ENCODE results near the gene CEACAM18. TPM values are rescaled to one million over a fixed set of nuclear protein-coding genes. Genes with fewer than 3 reads are reported as not detected.

The CEACAM18 gene
- total and polyA plus RNA-seq, 2 donors (not counting 1 experiment from before 2014, with no cell fraction given) = not detected

- POLR2A ChIA-PET = no interaction called here
- no peak overlapping the region for H3K4me3 ChIP-seq (ENCODE audit: control extremely low read depth in 1 of 5, extremely low read depth in 1 of 5, insufficient read depth in 1 of 5, low read depth in 2 of 5, low read length in 4 of 5)
- H4K20me1 ChIP-seq (ENCODE audit: control insufficient read depth, insufficient read depth, low read length, poor library complexity, severe bottlenecking) = no peaks in the 10 kb centered on the region
- H3K4me1 Mint-ChIP-seq = peaks cover 4% of the 10 kb centered on the region
- TF ChIP-seq CTCF (IDR thresholded peaks at IDR 0.05) (no peak), EZH2 (IDR thresholded peaks at IDR 0.05; ENCODE audit: borderline replicate concordance, insufficient read depth, low read depth, low read length, poor library complexity, severe bottlenecking) (no peak)
- DNase-seq (no peak), ATAC-seq (ENCODE audit: low read depth) (no peak)
- H3K4me1 ChIP-seq (ENCODE audit: control insufficient read depth in 2 of 2, insufficient read depth in 2 of 2, low read length in 2 of 2) = peaks cover 4 to 5% of the 10 kb centered on the region in 2 donors
- CTCF ChIA-PET = interaction anchor here (0.7 to 19.1 kb wide), 46 partner anchors 10 to 309 kb away, joined by 3 to 681 read pairs (median 5); partner anchors contain the start of genes SIGLEC10 and SIGLEC6
- H3K27ac Mint-ChIP-seq = no peak overlapping the region
- intact Hi-C loops (cut with micrococcal nuclease) = loop anchor here (1.0 to 5.0 kb wide), 7 partner anchors 42 to 306 kb away; partner anchors contain the start of gene ZNF175
- H3K79me2 ChIP-seq (ENCODE audit: control insufficient read depth, insufficient read depth, low read length) = no peaks in the 10 kb centered on the region
- WGBS (ENCODE audit: insufficient coverage) = no CpG with 5 or more reads among the region's 4 CpGs
- no peak overlapping the region for H3K4me2 ChIP-seq (replicated peaks; ENCODE audit: low read depth, low read length, poor library complexity, severe bottlenecking)
- peaks cover 27% of the 10 kb centered on the region for H3K27me3 Mint-ChIP-seq
- no peak overlapping the region for H3K27ac ChIP-seq (ENCODE audit: low read length in 2 of 2)
- H3K9ac ChIP-seq (ENCODE audit: low read length) = no peak overlapping the region
- peaks cover 0 to 16% (median 1%) of the 10 kb centered on the region in 4 experiments for H3K27me3 ChIP-seq (replicated peaks in 1 of 4; ENCODE audit: control extremely low read depth in 1 of 4, control insufficient read depth in 3 of 4, insufficient read depth in 4 of 4, low read length in 3 of 4)
- peaks cover 0 to 6% (median 0%) of the 10 kb centered on the region in 3 donors for H3K9me3 ChIP-seq (ENCODE audit: control extremely low read depth in 1 of 3, control insufficient read depth in 2 of 3, insufficient read depth in 1 of 3, low read length in 2 of 3)
- H3K4me3 Mint-ChIP-seq = no peak overlapping the region
- H2AFZ ChIP-seq (ENCODE audit: insufficient read depth, low read depth, low read length, poor library complexity, severe bottlenecking) = no peak overlapping the region
- H3K9me3 Mint-ChIP-seq (ENCODE audit: insufficient read depth) = no peaks in the 10 kb centered on the region
- no peaks in the 10 kb centered on the region for H3K36me3 ChIP-seq (replicated peaks in 1 of 2; ENCODE audit: control extremely low read depth in 1 of 2, control insufficient read depth in 1 of 2, extremely low read depth in 1 of 2, insufficient read depth in 2 of 2, low read length in 1 of 2)
These were observed 5.7 kb upstream of the CEACAM18 start for GRCh38 chr19:51472607-51473006.

GRCh38 chr19:51473009-51473707 lies 5.2 kb upstream of the CEACAM18 start:
- Histone ChIP-seq H3K4me3 (ENCODE audit: control extremely low read depth in 1 of 5, extremely low read depth in 1 of 5, insufficient read depth in 1 of 5, low read depth in 2 of 5, low read length in 4 of 5) (no peak overlapping the region), H3K79me2 (ENCODE audit: control insufficient read depth, insufficient read depth, low read length) (no peaks in the 10 kb centered on the region)

More at GRCh38 chr19:51473009-51473707, 5.2 kb upstream of the CEACAM18 start:
- ATAC-seq (ENCODE audit: low read depth) (peak; percentile 66), DNase-seq (peak; percentile 86)
- ChIA-PET CTCF (interaction anchor here (0.6 to 19.1 kb wide), 59 partner anchors 8 to 308 kb away, joined by 3 to 681 read pairs (median 4); partner anchors contain the start of genes FPR1, SIGLEC10 and SIGLEC6), POLR2A (no interaction called here)
- 41% methylated on average over 3 of the region's 7 CpGs for WGBS (ENCODE audit: insufficient coverage)
- intact Hi-C loops (cut with micrococcal nuclease) = loop anchor here (1.0 to 5.0 kb wide), 7 partner anchors 42 to 305 kb away; partner anchors contain the start of gene ZNF175
- Mint-ChIP-seq H3K9me3 (ENCODE audit: insufficient read depth) (no peaks in the 10 kb centered on the region), H3K4me1 (peaks cover 4% of the 10 kb centered on the region), H3K27ac (no peak overlapping the region), H3K27me3 (peaks cover 25% of the 10 kb centered on the region), H3K4me3 (no peak overlapping the region)
- peaks cover 4 to 5% of the 10 kb centered on the region in 2 donors for H3K4me1 ChIP-seq (ENCODE audit: control insufficient read depth in 2 of 2, insufficient read depth in 2 of 2, low read length in 2 of 2)
- no peak overlapping the region for H2AFZ ChIP-seq (ENCODE audit: insufficient read depth, low read depth, low read length, poor library complexity, severe bottlenecking)
- no peak overlapping the region for H3K4me2 ChIP-seq (replicated peaks; ENCODE audit: low read depth, low read length, poor library complexity, severe bottlenecking)
- no peak overlapping the region for H3K9ac ChIP-seq (ENCODE audit: low read length)
- H3K9me3 ChIP-seq (ENCODE audit: control extremely low read depth in 1 of 3, control insufficient read depth in 2 of 3, insufficient read depth in 1 of 3, low read length in 2 of 3) = peaks cover 0 to 6% (median 0%) of the 10 kb centered on the region in 3 donors
- TF ChIP-seq CTCF (IDR thresholded peaks at IDR 0.05) (peak; percentile 98), EZH2 (IDR thresholded peaks at IDR 0.05; ENCODE audit: borderline replicate concordance, insufficient read depth, low read depth, low read length, poor library complexity, severe bottlenecking) (no peak)
- peaks cover 0 to 16% (median 1%) of the 10 kb centered on the region in 4 experiments for H3K27me3 ChIP-seq (replicated peaks in 1 of 4; ENCODE audit: control extremely low read depth in 1 of 4, control insufficient read depth in 3 of 4, insufficient read depth in 4 of 4, low read length in 3 of 4)
- H4K20me1 ChIP-seq (ENCODE audit: control insufficient read depth, insufficient read depth, low read length, poor library complexity, severe bottlenecking) = no peaks in the 10 kb centered on the region
- H3K27ac ChIP-seq (ENCODE audit: low read length in 2 of 2) = no peak overlapping the region
- H3K36me3 ChIP-seq (replicated peaks in 1 of 2; ENCODE audit: control extremely low read depth in 1 of 2, control insufficient read depth in 1 of 2, extremely low read depth in 1 of 2, insufficient read depth in 2 of 2, low read length in 1 of 2) = no peaks in the 10 kb centered on the region

Data from B cell (primary cell).